HEK293 (cell line): ENCODE results near the gene MDFI.

Experiments used
- HOXA7 ChIP-seq: sonication (generic); formaldehyde crosslinking; IDR thresholded peaks from 2 replicates; pipeline ENCODE4 v1.8.1; 2022; ENCODE audit warnings: missing genetic modification reagents, borderline replicate concordance
- KLF10 ChIP-seq: fragments of 450-650 bp; IDR thresholded peaks from 2 replicates; pipeline ENCODE4 v1.5.1; 2018; ENCODE audit warnings: missing biosample characterization, mild to moderate bottlenecking, missing genetic modification characterization
- ZFP37 ChIP-seq: fragments of 450-650 bp; formaldehyde crosslinking; IDR thresholded peaks from 2 replicates; pipeline ENCODE4 v1.5.1; 2016; ENCODE audit warnings: missing biosample characterization, missing genetic modification characterization
- ZNF133 ChIP-seq: fragments of 450-650 bp; formaldehyde crosslinking; IDR thresholded peaks from 2 replicates; pipeline ENCODE4 v1.5.1; 2016; ENCODE audit warnings: missing biosample characterization, missing genetic modification characterization
- ZNF239 ChIP-seq: fragments of 450-650 bp; formaldehyde crosslinking; IDR thresholded peaks from 2 replicates; pipeline ENCODE4 v1.5.1; 2016; ENCODE audit warnings: missing biosample characterization, missing genetic modification characterization
- ZNF664 ChIP-seq: fragments of 450-650 bp; formaldehyde crosslinking; IDR thresholded peaks from 2 replicates; pipeline ENCODE4 v1.5.1; 2016; ENCODE audit warnings: missing biosample characterization, missing genetic modification characterization
- TF ChIP-seq, protein P1 (sequence below): fragments of 450-650 bp; formaldehyde crosslinking; IDR thresholded peaks from 2 replicates; pipeline ENCODE4 v1.5.1; 2016; ENCODE audit warnings: missing biosample characterization, missing genetic modification characterization

- no peak for TF ChIP-seq ZNF664 (tag by site-specific recombination)
- TF ChIP-seq, protein P1, sequence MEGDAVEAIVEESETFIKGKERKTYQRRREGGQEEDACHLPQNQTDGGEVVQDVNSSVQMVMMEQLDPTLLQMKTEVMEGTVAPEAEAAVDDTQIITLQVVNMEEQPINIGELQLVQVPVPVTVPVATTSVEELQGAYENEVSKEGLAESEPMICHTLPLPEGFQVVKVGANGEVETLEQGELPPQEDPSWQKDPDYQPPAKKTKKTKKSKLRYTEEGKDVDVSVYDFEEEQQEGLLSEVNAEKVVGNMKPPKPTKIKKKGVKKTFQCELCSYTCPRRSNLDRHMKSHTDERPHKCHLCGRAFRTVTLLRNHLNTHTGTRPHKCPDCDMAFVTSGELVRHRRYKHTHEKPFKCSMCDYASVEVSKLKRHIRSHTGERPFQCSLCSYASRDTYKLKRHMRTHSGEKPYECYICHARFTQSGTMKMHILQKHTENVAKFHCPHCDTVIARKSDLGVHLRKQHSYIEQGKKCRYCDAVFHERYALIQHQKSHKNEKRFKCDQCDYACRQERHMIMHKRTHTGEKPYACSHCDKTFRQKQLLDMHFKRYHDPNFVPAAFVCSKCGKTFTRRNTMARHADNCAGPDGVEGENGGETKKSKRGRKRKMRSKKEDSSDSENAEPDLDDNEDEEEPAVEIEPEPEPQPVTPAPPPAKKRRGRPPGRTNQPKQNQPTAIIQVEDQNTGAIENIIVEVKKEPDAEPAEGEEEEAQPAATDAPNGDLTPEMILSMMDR (tag by site-specific recombination), result no peak
- no peak for TF ChIP-seq ZFP37
- no peak for TF ChIP-seq ZNF239 (tag by site-specific recombination)
- TF ChIP-seq HOXA7 (CRISPR knock-in tag), result no peak
- no peak for TF ChIP-seq ZNF133 (tag by site-specific recombination)
- no peak for TF ChIP-seq KLF10 (tag by site-specific recombination)
Measured at GRCh38 chr6:41696788-41697187, 58.5 kb downstream of the MDFI start.
